ENCODE measurements around the gene FGFRL1. TPM values are rescaled to one million over a fixed set of nuclear protein-coding genes. Genes with fewer than 3 reads are reported as not detected.

FGFRL1 gene
- total and polyA plus RNA-seq, 2 experiments from 2014 or later: 10.8 to 58.7 TPM

- DNase-seq: no peak
- Histone ChIP-seq H3K27me3 (replicated peaks; ENCODE audit: insufficient read depth) (peaks cover 17% of the 10 kb centered on the region), H2AFZ (no peak overlapping the region), H3K9me2 (ENCODE audit: insufficient read depth) (no peaks in the 10 kb centered on the region), H3K4me2 (ENCODE audit: unreplicated experiment) (no peak overlapping the region), H4K20me1 (ENCODE audit: insufficient read depth) (no peaks in the 10 kb centered on the region), H3K27ac (no peak overlapping the region), H3K79me2 (ENCODE audit: insufficient read depth) (no peaks in the 10 kb centered on the region), H3K4me1 (ENCODE audit: insufficient read depth) (no peaks in the 10 kb centered on the region), H3K9ac (no peak overlapping the region), H3F3A (ENCODE audit: insufficient read depth) (no peaks in the 10 kb centered on the region), H3K9me3 (ENCODE audit: low read depth) (no peaks in the 10 kb centered on the region), H3K36me3 (ENCODE audit: low read depth) (no peaks in the 10 kb centered on the region), H3K4me3 (no peak overlapping the region)
- TF ChIP-seq EZH2phosphoT487 (IDR thresholded peaks at IDR 0.05; ENCODE audit: insufficient read depth, low read depth) (no peak), EZH2 (IDR thresholded peaks at IDR 0.05; ENCODE audit: insufficient read depth, poor library complexity, severe bottlenecking) (no peak)
- in situ Hi-C loops (cut with MboI): no loop called here
- WGBS, 2 experiments (ENCODE audit: low coverage in 1 of 2, low lambda C conversion rate in 2 of 2, missing lambda C conversion rate in 2 of 2): 57 to 61% methylated on average over 16 of the region's 16 CpGs
Observed at GRCh38 chr4:1058997-1059665, 47.7 kb downstream of the FGFRL1 start.

- Histone ChIP-seq H3K9me3 (ENCODE audit: low read depth) (no peaks in the 10 kb centered on the region), H3K27ac (no peak overlapping the region), H4K20me1 (ENCODE audit: insufficient read depth) (no peaks in the 10 kb centered on the region), H3K4me1 (ENCODE audit: insufficient read depth) (no peaks in the 10 kb centered on the region), H3K9me2 (ENCODE audit: insufficient read depth) (no peaks in the 10 kb centered on the region), H3K4me2 (ENCODE audit: unreplicated experiment) (no peak overlapping the region), H3K36me3 (ENCODE audit: low read depth) (no peaks in the 10 kb centered on the region), H3K4me3 (no peak overlapping the region), H3K9ac (no peak overlapping the region), H3K27me3 (replicated peaks; ENCODE audit: insufficient read depth) (peaks cover 22% of the 10 kb centered on the region), H2AFZ (no peak overlapping the region), H3F3A (ENCODE audit: insufficient read depth) (no peaks in the 10 kb centered on the region), H3K79me2 (ENCODE audit: insufficient read depth) (no peaks in the 10 kb centered on the region)
- in situ Hi-C loops (cut with MboI): no loop called here
- DNase-seq: no peak
- TF ChIP-seq EZH2phosphoT487 (IDR thresholded peaks at IDR 0.05; ENCODE audit: insufficient read depth, low read depth): no peak
- TF ChIP-seq EZH2 (IDR thresholded peaks at IDR 0.05; ENCODE audit: insufficient read depth, poor library complexity, severe bottlenecking): no peak
- WGBS, 2 experiments (ENCODE audit: low coverage in 1 of 2, low lambda C conversion rate in 2 of 2, missing lambda C conversion rate in 2 of 2): 49 to 51% methylated on average over 10 of the region's 10 CpGs
Observed at GRCh38 chr4:1060121-1060520, 48.7 kb downstream of the FGFRL1 start.

GRCh38 chr4:1060621-1061020, 49.2 kb downstream of the FGFRL1 start:
- H3K9ac ChIP-seq: no peak overlapping the region
- H3K36me3 ChIP-seq (ENCODE audit: low read depth): no peaks in the 10 kb centered on the region
- no peak for TF ChIP-seq EZH2phosphoT487 (IDR thresholded peaks at IDR 0.05; ENCODE audit: insufficient read depth, low read depth)
- TF ChIP-seq EZH2 (IDR thresholded peaks at IDR 0.05; ENCODE audit: insufficient read depth, poor library complexity, severe bottlenecking): no peak
- no peaks in the 10 kb centered on the region for H3K4me1 ChIP-seq (ENCODE audit: insufficient read depth)
- WGBS, 2 experiments (ENCODE audit: low coverage in 1 of 2, low lambda C conversion rate in 2 of 2, missing lambda C conversion rate in 2 of 2): 97 to 99% methylated on average over 9 of the region's 9 CpGs
- in situ Hi-C loops (cut with MboI): no loop called here
- no peaks in the 10 kb centered on the region for H3K79me2 ChIP-seq (ENCODE audit: insufficient read depth)
- no peaks in the 10 kb centered on the region for H3F3A ChIP-seq (ENCODE audit: insufficient read depth)
- no peak overlapping the region for H3K27ac ChIP-seq
- H3K9me2 ChIP-seq (ENCODE audit: insufficient read depth): no peaks in the 10 kb centered on the region
- no peaks in the 10 kb centered on the region for H4K20me1 ChIP-seq (ENCODE audit: insufficient read depth)
- H2AFZ ChIP-seq: no peak overlapping the region
- H3K9me3 ChIP-seq (ENCODE audit: low read depth): no peaks in the 10 kb centered on the region
- H3K4me2 ChIP-seq (ENCODE audit: unreplicated experiment): no peak overlapping the region
- H3K4me3 ChIP-seq: no peak overlapping the region
- H3K27me3 ChIP-seq (replicated peaks; ENCODE audit: insufficient read depth): peaks cover 26% of the 10 kb centered on the region
- DNase-seq: no peak

- Histone ChIP-seq H3K27me3 (replicated peaks; ENCODE audit: insufficient read depth) (peaks cover 30% of the 10 kb centered on the region), H3K4me1 (ENCODE audit: insufficient read depth) (no peaks in the 10 kb centered on the region), H3K4me3 (no peak overlapping the region), H3K79me2 (ENCODE audit: insufficient read depth) (no peaks in the 10 kb centered on the region), H3K9ac (no peak overlapping the region), H3K9me3 (ENCODE audit: low read depth) (no peaks in the 10 kb centered on the region), H3K4me2 (ENCODE audit: unreplicated experiment) (no peak overlapping the region), H4K20me1 (ENCODE audit: insufficient read depth) (no peaks in the 10 kb centered on the region), H2AFZ (no peak overlapping the region), H3K36me3 (ENCODE audit: low read depth) (no peaks in the 10 kb centered on the region), H3K27ac (no peak overlapping the region), H3K9me2 (ENCODE audit: insufficient read depth) (no peaks in the 10 kb centered on the region), H3F3A (ENCODE audit: insufficient read depth) (no peaks in the 10 kb centered on the region)
- 66 to 69% methylated on average over 14 of the region's 14 CpGs for WGBS, 2 experiments (ENCODE audit: low coverage in 1 of 2, low lambda C conversion rate in 2 of 2, missing lambda C conversion rate in 2 of 2)
- DNase-seq: no peak
- no peak for TF ChIP-seq EZH2phosphoT487 (IDR thresholded peaks at IDR 0.05; ENCODE audit: insufficient read depth, low read depth)
- TF ChIP-seq EZH2 (IDR thresholded peaks at IDR 0.05; ENCODE audit: insufficient read depth, poor library complexity, severe bottlenecking): no peak
- in situ Hi-C loops (cut with MboI): no loop called here
Observed at GRCh38 chr4:1061056-1061700, 49.8 kb downstream of the FGFRL1 start.

All from GM23248 (cell line).